ENCODE data around the gene TBC1D2. TPM values are rescaled to one million over a fixed set of nuclear protein-coding genes. Genes with fewer than 3 reads are reported as not detected.

Gene TBC1D2
- total RNA-seq, 1 experiment from 2014 or later: 2.4 TPM

DNA sequence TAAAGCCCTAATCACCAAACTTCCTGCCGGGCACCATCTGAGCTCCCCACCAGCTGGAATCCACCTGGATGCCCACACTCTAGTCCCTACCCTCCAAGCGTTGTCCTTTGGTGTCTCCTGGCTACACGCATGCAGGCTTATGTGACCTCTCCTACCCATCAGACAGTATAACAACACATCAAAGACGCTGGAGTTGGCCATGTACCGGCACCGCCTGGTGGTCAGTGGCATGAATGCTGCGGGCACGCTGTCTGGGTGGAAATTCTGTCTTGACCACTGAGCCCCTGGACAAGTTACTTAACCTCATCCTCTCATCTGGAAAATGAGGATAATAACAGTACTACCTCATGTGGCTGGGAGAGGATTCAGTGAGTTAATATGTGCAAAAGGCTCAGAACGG lies 39.6 kb downstream of the TBC1D2 start:
- DNase-seq (ENCODE audit: low read depth): peak; percentile 24

DNA sequence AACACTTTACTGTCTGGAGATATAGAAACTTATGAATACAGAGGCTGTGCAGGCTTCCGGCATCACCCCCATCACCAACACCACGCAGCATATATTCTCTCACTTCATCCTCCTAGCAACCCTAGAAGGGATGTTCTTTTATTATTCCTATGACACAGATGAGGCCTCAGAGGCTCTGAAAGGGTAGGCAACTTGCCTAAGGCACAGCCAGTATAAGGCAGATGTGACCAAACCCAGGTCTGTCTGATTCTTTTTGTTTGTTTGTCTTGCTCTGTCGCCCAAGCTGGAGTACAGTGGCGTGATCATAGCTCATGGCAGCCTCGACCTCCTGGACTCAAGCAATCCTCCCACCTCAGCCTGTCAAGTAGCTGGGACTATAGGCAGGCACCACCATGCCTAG lies 40.2 kb downstream of the TBC1D2 start:
- peak; percentile 6 for DNase-seq (ENCODE audit: low read depth)

DNA sequence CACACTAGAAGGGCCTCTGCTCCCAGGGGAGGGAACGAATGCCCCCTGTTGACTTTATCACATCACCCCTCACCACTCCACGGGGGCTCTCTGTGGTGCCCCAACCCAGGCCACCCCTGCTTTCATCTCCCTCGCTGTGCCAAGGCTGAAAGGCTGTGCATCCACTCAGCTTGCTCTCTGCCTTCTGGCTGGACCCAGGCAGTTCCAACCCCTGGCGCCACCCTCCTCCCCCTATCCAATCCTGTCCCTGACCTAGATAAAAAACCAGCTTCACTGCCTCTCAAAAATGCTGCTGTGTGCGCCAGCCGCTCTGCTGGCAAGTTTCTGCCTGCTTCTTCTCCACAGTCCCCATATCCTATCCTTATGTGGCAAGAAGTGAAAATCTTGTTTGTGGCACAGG lies 40.6 kb downstream of the TBC1D2 start:
- DNase-seq (ENCODE audit: low read depth): no peak

DNA sequence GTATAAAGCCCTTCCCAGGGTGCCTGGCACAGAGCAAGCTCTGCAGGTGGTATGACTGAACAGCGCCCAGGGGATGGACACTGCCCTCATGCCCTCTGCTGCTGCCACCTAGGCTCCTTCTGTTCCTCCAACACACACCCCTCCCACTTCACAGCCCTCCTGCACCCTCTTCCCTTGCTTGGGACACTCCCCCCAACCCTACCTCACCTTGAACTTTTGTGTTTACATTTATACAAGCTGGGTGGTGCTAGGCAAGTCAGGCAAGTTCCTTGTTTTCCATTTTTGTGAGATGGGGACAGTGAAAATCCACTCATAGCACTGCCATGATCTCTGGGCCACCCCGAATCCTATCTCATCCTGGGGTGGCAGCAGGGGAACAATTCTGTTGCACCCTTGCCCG lies 44.2 kb downstream of the TBC1D2 start:
- no peak for DNase-seq (ENCODE audit: low read depth)

DNA sequence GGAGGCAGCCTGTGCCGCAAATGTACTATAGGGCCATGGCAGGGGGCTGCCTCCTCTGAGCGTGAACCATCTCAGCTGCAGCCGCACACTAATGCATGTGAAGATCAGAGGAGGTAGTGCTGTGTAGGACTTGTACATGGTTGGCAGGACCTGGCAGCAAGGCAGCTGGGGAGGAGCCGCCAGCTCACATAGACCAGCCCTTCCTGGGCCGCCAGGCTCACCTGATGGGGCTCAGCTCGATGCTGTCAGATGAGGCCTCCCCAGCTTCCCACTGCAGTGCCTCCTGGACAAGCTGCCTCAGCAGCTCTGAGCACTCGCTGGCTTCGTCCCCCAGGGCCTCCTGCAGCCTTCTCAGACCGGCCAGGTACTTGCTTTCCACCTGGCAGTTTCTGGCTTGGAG lies 45.0 kb downstream of the TBC1D2 start:
- DNase-seq (ENCODE audit: low read depth): no peak

DNA sequence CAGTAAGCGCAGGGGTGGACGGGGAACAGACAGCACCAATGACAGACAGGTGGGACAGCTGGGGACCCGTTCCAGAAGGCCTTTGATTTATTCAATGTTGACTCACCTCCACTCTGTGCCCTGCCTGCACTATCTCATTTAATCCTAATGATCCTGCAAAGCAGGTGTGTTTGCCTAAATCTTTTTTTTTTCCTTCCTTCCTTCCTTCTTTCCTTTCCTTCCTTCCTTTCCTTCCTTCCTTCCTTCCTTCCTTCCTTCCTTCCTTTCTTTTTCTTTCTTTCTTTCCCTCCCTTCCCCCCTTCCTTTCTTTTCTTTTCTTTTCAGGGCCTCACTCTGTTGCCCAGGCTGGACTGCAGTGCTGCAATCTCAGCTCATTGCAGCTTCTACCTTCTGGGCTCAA lies 45.9 kb downstream of the TBC1D2 start:
- DNase-seq (ENCODE audit: low read depth): no peak

DNA sequence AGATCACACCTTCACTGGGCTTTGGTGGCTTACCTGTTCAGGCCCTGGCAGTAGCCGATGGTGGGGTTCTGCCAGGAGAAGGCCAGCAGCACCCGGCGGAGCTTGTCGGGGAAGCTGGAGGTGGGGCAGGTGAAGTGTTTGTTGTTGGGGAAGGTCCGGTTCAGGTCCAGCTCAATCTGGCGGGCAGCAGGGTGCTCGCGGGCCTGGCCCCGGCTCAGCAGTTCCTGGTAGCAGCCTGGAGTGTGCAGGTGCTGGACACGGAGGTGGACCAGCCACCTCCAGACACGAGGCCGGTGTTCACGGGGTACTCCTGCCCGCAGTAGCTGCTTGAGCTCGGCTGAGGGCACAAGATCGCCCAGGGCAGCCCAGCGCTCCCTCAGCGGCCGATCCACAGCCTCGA lies 46.8 kb downstream of the TBC1D2 start:
- no peak for DNase-seq (ENCODE audit: low read depth)

DNA sequence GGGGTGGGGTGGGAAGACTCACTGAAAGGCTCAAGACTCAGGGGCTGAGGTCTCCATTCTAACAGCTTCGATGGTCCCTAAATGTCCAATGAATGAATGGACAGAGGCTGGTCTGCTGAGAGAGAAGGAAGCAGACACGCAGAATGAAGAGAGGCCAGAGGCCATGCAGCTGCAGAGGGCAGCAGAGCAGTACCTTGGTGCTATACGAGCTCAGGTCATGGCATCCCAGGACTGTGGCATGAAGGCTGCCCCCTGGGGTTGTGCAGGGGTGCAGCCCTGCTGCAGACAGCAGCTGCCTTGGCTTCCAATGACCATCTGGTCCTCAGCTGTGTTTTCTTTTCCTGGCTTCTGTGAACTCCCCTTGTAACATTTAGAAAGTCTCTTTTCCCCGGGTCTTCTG lies 47.8 kb downstream of the TBC1D2 start:
- peak; percentile 25 for DNase-seq (ENCODE audit: low read depth)

DNA sequence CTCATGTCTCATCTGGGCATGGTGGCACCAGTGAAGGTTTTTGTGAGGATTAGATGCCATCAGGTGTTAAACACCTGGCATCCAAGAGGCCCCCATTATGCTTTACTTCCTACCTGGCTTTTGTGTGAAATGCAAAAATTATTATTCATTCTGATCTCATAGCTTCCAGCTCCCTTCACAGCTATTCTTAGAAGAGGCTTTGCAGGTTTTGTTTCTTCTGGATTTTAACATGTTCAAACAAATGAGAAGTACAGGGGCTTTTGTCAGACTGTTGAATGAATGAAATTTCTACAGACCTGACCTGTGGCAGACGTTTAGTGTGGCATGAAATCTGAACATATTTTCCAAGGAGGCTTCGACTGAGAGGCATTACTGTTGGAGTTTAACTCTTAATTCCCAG lies 48.7 kb downstream of the TBC1D2 start:
- no peak for DNase-seq (ENCODE audit: low read depth)

DNA sequence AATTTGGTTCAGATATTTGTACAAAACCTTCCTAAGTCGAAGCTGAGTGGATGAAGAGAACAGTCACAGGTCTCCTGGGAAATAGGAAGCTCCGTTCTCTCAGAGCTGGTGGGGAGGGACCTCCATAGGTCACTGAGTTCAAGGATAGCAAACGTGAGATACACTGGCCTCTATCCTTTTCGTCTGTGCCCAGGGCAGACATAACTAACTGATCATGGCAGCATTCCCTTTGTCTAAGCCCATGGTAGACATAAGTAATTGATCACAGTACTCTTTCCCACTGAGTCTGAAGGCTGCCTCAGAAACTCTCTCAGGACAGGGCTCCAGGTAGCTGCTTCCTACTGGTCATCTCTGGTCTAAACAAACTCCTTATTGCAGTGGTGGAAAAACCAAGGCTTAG lies 50.8 kb downstream of the TBC1D2 start:
- no peak for DNase-seq (ENCODE audit: low read depth)

DNA sequence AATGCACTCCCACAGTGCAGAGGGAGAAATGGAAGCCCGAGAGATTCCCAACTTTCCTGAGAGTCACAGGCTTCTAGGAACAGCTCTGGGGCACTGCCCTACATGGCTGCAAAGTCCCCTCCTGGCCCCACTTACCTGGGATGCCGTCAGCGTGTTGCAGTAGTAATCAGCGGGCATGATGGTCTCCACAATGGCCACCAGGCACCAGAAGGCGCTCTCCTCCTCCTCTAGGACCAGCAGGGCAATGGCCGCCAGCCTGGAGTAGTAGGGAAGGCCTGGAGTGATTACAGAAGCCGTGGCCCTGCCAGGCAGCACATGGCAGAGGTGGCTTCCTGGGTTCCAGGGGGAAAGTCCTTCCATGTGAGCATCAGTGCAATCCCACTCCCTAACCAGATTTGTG lies 52.3 kb downstream of the TBC1D2 start:
- no peak for DNase-seq (ENCODE audit: low read depth)

DNA sequence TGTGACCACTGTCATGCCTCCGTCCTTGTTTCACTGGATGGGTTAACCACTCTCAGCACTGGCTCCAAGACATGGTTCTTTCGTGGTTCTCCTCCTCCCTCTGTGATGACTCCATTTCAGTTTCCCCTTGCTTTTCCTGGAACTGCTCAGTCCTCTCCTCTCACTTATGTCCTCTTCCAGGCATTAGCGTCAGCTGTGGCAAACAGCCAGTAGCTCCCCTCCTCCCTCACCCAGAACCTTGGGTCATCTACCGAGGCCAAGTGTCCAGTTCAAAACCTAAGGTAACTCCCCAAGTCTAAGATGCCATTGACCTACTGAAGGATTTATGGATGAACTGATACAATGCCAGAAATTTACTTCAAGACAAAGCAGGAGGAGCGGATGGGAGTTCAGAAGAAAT lies 53.2 kb downstream of the TBC1D2 start:
- DNase-seq (ENCODE audit: low read depth): no peak

DNA sequence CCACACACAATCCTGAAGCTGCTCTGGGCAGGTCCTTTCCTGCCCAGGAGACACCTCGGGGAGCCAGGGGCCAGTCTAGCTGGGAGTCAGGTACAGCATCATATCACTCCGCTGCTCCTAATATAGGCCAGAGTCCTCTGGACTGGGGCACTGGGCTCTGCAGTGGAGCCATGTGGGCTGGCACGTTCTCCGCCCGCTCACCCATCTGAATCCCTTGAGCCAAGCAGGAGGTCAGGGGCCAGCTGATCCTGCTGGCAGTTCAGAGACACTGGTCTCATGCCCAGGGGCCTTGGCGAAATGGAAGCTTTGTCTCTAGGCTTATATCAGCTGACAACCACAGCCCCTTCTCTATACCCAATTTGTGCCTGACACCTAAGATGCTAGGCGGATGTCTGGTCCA lies 53.7 kb downstream of the TBC1D2 start:
- DNase-seq (ENCODE audit: low read depth): no peak

DNA sequence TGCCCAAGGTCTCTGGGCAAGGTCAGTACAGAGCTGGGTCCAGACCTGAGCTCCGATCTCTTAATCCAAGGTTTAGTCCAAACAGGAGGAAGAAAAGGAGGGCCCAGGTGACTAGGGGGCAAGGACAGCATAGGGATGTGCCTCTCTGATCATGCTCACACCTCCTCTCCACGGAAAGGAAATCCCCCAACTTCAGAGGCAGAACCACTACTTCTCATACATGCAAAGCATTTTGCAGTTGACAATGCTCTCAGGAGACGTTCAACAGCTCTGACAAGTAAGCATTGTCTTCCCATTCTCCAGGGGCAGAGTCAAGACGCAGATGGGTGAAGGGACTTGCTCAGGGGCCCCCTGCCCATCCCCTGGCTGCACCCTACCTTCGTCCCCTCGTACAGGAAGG lies 54.3 kb downstream of the TBC1D2 start:
- DNase-seq (ENCODE audit: low read depth): no peak

DNA sequence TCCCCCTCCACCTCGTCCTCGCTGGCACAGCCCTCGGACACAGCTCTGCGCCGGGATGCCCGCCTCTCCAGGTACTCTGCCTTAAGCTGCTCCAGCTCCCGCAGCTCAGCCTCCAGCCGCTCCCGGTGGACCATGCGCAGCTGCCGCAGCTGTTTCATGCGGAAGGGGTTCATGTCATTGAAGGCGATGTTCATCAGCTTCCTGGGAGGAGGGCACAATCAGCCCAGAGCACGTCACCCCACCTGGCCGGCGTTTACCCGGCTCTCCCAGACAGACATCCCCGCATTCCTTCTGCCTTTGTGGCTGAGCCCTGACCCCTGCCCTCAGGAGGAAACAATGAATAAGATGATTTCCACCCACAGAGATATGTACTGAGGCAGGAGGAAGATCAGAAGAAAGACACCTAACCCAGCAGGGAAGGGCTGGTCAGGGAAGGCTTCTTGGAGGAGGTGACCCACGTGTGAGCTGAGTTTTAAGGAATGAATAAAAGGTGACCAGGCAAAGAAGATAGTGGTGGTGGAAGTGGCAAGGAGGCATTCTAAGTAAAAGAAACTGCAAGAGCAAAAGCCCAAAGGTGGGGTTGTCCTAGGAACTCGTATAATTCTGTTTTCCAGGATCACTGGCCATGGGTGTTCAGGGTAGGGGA lies 55.9 kb downstream of the TBC1D2 start:
- DNase-seq (ENCODE audit: low read depth): no peak

DNA sequence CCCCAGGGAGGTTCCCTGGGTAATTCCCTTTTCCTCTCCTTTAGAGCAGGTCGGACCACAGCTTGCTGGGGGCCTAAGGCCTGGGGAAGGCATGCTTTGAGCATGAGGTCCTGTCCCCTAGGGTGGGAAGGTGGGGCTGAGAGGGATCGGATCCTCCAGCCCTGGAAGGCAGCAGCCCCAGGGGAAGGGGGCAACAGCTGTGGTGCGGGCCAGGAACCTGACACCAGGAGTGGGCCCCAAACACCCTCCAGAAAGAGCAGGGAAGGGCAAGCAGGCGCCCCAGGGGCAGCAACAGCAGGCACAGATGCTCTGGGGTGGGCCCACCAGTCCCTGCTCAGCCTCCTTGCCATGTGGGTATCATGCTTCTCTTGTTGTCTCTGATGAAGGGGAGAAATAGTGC lies 59.8 kb downstream of the TBC1D2 start:
- no peak for DNase-seq (ENCODE audit: low read depth)

DNA sequence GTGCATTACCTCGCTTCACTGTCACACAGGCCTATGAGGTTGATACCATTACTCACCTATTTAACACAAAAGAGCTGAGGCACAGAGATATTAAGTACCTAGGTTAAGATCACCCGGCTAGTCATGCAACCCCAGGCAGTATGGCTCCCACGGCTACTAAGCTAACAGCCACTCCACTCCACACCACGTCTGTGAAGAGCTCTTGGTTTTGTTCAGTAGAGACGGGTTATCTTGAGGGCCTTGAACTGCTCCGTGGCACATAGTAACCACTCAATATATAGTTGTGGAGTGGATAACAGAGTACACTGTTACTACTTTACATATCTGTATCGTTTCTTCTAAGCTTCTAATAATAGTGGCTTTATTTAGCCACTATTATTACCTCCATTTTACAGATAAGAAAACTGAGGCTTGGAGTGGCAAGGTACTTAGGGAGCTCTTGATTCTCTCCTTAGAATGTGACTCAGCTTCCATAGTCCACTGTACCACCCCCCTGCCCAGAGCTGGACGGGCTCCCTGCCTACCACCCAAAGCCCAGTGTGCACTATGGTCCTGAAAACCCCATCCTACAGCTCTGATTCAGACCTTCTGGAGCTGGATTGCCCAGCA lies 62.0 kb downstream of the TBC1D2 start:
- no peak for DNase-seq (ENCODE audit: low read depth)

DNA sequence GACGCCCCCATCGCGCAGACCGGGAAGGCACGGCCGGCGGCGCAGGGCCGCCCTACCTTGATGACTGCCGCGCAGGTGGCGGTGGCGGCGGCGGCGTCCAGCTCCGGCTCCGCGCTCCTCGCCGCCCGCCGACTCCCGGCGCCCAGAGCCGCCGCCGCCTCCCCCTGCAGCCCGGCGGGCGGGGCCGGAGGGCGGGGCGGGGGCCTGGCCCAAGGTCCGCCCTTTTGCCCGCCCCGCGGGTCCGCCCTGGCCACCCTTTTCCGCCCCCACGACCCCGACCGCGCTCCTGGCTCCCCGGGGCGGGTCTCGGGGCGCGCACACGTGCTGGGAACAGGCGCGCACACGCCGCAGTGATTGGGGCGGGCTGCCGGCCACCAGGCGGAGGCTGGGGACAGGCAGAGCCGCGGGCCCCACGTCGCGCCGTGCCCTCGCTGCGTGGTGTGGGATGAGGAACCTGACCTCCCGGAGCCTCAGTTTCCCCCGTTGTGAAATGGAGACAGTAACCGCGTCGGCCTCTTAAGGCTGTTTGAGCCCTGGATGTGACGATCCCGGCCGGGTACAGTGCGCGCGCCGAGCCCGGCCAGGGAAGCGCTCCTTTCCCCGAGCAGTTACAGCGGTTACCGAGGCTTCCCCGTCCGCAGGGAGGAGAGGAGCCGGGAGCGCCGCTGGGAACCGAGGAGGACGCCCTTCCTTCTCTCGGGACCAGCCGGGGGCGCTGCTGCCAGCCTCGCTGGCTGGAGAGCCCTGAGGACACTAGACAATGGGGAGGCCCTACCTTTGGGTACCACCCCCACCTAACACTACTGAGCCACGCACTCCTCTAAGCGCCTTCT lies 62.7 kb downstream of the TBC1D2 start, which contains the start of gene CORO2A:
CORO2A (minus strand) TSS at position 135 of the 833 bp plus-strand sequence. CDS start 34,977 bp downstream, outside the sequence.
- DNase-seq (ENCODE audit: low read depth): peak; percentile 76

DNA sequence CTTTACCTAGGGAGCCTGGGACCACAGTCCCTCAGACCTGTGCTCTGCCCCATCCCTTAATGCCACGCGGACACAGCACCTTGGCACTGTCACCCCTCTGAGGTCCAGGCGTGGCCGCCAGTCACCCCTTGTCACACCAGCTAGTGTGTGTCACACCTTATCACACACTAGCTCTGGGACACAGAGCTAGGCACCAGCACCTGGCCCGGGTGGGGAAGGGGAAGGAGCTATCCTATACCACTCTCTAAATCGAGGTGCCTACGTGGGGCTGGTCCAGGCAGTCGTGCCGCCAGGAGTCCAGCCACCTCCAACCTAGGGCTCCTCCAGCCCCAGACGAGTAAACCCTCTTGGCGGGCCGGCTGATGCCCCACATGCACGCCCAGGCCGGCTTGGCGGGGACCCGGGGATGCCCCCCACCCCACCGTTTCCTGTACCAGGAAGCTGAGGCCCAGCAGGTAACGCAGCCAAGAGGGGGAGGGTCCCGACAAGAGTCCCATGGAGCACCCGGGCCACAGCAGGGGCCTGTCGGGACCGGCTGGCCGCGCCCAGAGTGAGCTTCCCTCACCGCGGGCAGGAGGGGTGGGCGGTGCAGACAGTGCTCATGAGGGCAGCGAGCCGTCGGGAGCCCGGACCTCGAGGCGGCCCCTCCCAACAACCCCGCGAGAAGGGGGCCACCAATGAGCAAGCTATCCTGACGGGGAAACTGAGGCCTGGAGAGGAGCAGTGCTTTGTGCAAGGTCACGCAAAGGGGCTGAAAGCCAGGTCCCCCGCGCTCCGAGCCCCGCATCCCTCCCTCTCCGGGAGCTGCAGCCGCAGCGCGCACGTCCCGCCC lies 63.6 kb downstream of the TBC1D2 start:
- peak; percentile 10 for DNase-seq (ENCODE audit: low read depth)

DNA sequence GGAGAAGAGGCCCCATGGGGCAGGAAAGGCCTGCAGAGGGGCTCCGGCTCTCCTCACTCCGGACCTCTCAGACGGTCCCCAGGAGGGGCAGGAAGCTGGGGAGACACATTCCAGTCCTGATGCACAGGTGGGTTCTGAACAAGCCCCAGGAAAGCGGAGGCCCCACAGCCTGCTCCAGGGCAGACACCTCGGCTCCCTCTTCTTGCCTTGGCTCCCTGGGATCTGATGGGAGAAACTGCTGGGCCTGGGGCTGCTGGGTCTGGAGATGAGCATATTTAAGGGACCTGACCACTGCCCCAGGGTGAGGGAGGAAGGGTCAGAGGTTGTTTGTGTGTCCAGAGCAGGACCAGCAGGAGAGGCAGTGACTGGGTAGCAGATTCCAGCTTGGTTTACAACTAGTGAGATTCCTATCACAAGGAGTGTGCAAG lies 64.3 kb downstream of the TBC1D2 start:
- DNase-seq (ENCODE audit: low read depth): no peak

DNA sequence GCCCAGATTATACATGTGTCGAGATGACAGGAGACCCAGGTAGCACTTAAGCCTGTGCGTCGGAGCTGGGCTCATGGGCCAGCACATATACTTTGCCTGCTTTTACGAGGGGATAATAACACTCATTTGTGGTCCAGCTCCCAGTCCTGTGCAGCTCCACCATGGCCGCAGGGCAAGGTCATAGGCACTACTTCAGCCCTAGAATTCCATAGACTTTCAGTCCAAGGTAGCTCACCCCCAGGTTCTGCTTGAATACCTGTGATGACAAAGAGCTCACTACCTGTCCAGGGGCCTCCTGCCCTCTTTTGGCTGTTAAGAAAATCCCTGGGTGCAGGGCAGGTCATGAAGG lies 64.7 kb downstream of the TBC1D2 start:
- no peak for DNase-seq (ENCODE audit: low read depth)

DNA sequence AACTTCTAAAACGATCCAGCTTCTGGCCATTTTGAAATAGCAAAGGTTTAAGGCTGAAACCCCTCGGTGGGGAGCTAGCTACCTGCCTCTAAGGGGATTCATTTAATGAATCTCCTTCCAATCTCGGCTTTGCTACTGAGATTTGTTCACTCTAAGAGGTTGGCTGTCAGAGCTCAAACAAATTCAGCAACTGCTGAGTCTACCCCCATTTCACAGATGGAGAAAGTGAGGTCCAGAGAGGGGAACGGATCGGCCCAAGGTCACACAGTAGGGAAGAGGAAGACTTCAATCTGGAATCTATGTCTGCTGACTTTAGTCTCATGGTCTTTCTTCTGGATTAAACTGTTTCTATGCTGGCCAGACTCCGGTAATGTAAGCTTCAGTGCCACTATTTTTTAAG lies 66.0 kb downstream of the TBC1D2 start:
- no peak for DNase-seq (ENCODE audit: low read depth)

Data from RPMI7951 (cell line).